Osteocyte (in vitro differentiated cells): ENCODE data around the gene COL27A1. TPM values are rescaled to one million over a fixed set of nuclear protein-coding genes. Genes with fewer than 3 reads are reported as not detected.
"Not testable (repeated sequence)": the region's sequence is repeated elsewhere in the genome, so short reads cannot be mapped to it uniquely, and the experiment has no call there.

Experiments used
- DNase-seq: peaks from one replicate; pipeline ENCODE4 v3.0.0; 2021; ENCODE audit warnings: mixed read lengths; ENCODE audit not compliant: unreplicated experiment; ENCODE audit errors: extremely low spot score
- H3K27ac Mint-ChIP-seq: one replicate; pipeline ENCODE4 v1.8.0; 2021; ENCODE audit warnings: mild to moderate bottlenecking, mixed read lengths; ENCODE audit not compliant: unreplicated experiment
- H3K27me3 Mint-ChIP-seq: one replicate; pipeline ENCODE4 v1.8.0; 2021; ENCODE audit warnings: mixed read lengths; ENCODE audit not compliant: unreplicated experiment
- H3K36me3 Mint-ChIP-seq: one replicate; pipeline ENCODE4 v1.8.0; 2021; ENCODE audit warnings: mixed read lengths; ENCODE audit not compliant: unreplicated experiment
- H3K4me1 Mint-ChIP-seq: one replicate; pipeline ENCODE4 v1.8.0; 2021; ENCODE audit warnings: mixed read lengths; ENCODE audit not compliant: unreplicated experiment
- H3K4me3 Mint-ChIP-seq: one replicate; pipeline ENCODE4 v1.8.0; 2021; ENCODE audit warnings: mild to moderate bottlenecking, moderate library complexity, mixed read lengths; ENCODE audit not compliant: unreplicated experiment
- H3K9me3 Mint-ChIP-seq: one replicate; pipeline ENCODE4 v1.8.0; 2021; ENCODE audit warnings: mixed read lengths; ENCODE audit not compliant: unreplicated experiment
- total RNA-seq: library from RNA; stranded (reverse); gene quantifications from 2 replicates; pipeline ENCODE4 v1.2.1, GENCODE V29; 2021
- TF ChIP-seq, protein P1 (sequence below): fragments of 200-600 bp; sonication (generic); IDR thresholded peaks from 2 replicates; pipeline ENCODE4 v1.5.0; 2021; ENCODE audit warnings: antibody characterized with exemption, mild to moderate bottlenecking, moderate library complexity

COL27A1 gene
- total RNA-seq, 1 donor from 2014 or later = 44.4 TPM

DNA sequence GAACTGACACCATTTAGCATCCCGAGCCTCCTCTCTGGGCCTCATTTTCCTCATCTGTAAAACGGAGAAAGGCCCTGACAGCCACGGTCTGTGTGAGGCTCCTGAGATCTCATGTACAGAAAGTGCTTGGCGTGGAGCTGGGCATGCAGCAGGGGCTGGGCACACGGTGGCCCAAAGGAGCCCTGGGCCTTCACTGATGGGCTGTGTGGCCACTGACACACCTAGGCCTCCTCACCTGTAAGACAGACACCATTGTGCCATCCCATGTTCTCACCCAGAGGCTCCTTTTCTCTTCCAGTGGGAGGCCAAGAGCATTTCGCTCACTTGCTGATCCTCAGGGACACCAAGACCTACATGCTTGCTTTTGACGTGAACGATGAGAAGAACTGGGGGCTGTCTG lies 169.2 kb downstream of the COL27A1 start:
- H3K9me3 Mint-ChIP-seq = no peaks in the 10 kb centered on the region
- H3K27me3 Mint-ChIP-seq = no peaks in the 10 kb centered on the region
- no peaks in the 10 kb centered on the region for H3K36me3 Mint-ChIP-seq
- no peaks in the 10 kb centered on the region for H3K4me1 Mint-ChIP-seq
- peak; percentile 91 for DNase-seq
- no peak overlapping the region for H3K27ac Mint-ChIP-seq
- TF ChIP-seq, protein P1, sequence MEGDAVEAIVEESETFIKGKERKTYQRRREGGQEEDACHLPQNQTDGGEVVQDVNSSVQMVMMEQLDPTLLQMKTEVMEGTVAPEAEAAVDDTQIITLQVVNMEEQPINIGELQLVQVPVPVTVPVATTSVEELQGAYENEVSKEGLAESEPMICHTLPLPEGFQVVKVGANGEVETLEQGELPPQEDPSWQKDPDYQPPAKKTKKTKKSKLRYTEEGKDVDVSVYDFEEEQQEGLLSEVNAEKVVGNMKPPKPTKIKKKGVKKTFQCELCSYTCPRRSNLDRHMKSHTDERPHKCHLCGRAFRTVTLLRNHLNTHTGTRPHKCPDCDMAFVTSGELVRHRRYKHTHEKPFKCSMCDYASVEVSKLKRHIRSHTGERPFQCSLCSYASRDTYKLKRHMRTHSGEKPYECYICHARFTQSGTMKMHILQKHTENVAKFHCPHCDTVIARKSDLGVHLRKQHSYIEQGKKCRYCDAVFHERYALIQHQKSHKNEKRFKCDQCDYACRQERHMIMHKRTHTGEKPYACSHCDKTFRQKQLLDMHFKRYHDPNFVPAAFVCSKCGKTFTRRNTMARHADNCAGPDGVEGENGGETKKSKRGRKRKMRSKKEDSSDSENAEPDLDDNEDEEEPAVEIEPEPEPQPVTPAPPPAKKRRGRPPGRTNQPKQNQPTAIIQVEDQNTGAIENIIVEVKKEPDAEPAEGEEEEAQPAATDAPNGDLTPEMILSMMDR = no peak
- no peak overlapping the region for H3K4me3 Mint-ChIP-seq

DNA sequence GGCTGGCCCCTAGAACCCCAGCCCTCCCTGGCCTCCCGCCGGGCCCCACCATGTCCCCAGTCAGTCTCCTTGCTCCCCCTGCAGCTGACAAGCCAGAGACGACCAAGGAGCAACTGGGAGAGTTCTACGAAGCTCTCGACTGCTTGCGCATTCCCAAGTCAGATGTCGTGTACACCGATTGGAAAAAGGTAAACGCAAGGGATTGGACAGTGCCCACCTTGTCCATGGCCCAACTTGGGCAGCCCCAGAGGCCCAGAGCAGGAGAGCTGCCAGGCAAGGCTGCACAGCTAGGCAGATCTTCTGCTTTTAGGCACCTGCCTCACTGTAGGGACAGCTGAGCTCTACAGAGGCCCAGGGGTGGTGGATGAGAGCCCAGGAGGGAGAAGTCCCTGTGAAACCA lies 169.6 kb downstream of the COL27A1 start:
- not testable (repeated sequence) for H3K36me3 Mint-ChIP-seq, H3K27me3 Mint-ChIP-seq, H3K9me3 Mint-ChIP-seq, H3K27ac Mint-ChIP-seq, H3K4me3 Mint-ChIP-seq, H3K4me1 Mint-ChIP-seq
- DNase-seq = peak; percentile 90

DNA sequence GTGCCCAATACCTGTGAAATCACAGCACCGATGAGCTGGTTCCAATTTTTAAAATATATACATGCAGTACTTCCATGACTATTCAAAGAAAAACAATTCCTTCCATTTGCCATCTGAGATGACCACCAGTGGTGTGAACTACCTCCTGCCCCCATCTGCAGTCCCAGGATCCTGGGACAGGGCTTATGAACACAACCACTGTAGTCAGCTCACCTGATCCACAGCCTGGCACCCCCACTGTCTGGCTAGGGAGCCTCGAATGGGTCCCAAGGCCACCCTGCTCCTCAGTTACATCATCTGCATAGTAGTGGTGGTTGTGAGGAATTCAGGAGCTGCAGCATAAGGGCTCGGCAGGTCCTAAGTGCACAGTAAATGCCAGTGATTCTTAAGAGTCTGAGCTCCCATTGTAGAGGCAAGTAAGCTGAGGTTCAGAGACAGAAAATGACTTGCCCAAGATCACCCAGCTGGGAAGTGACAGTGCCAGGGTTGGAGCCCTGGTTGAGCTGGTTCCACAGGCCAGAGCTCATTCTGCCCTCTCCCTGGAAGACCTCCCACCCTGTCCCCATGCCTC lies 170.4 kb downstream of the COL27A1 start:
- H3K36me3 Mint-ChIP-seq, H3K27me3 Mint-ChIP-seq, H3K4me3 Mint-ChIP-seq, H3K9me3 Mint-ChIP-seq, H3K4me1 Mint-ChIP-seq, H3K27ac Mint-ChIP-seq: not testable (repeated sequence)
- DNase-seq = peak; percentile 90

DNA sequence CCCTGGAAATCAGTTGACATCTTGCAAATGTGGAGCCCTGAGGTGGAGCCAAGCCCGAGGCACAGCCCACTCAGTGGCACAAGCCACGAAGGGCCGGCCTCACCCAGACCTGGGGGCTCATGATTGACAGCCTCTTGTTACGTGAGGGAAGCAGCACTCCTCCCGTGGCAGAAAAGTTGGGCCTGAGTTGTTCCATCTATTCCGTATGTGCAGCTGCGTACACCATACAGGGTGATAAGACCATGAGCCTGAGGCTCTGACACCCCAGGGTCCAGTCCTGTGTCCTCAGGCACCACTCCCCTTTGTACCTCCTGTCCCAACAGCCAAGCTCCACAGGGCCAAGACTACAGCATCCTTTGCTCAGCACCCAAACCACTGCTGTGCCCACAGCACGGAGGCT lies 172.4 kb downstream of the COL27A1 start:
- Mint-ChIP-seq H3K4me1 (no peaks in the 10 kb centered on the region), H3K27me3 (no peaks in the 10 kb centered on the region), H3K36me3 (no peaks in the 10 kb centered on the region), H3K27ac (no peak overlapping the region), H3K9me3 (no peaks in the 10 kb centered on the region), H3K4me3 (no peak overlapping the region)
- peak; percentile 92 for DNase-seq
- TF ChIP-seq, protein P1 = no peak

DNA sequence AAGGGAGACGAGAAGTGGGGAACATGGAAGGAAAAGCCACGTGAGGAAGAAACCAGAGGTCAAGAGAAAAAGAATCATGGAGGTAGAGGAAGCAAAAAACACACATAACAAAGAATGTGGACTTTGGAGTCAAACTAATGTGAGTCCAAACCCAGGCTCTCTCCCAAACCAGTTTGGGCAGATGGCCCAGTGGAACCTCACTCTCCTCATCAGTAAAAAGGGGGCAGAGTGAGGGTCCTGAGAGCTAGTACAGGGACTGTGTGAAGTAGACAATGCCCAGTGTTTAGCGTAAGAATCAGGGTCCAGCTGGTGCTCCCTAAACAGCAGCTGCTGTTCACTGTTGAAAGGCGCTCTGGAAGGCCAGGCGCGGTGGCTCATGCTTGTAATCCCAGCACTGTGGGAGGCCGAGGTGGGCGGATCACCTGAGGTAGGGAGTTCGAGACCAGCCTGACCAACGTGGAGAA lies 173.1 kb downstream of the COL27A1 start:
- H3K4me3 Mint-ChIP-seq, H3K9me3 Mint-ChIP-seq, H3K27ac Mint-ChIP-seq, H3K36me3 Mint-ChIP-seq, H3K27me3 Mint-ChIP-seq, H3K4me1 Mint-ChIP-seq: not testable (repeated sequence)
- peak; percentile 88 for DNase-seq

DNA sequence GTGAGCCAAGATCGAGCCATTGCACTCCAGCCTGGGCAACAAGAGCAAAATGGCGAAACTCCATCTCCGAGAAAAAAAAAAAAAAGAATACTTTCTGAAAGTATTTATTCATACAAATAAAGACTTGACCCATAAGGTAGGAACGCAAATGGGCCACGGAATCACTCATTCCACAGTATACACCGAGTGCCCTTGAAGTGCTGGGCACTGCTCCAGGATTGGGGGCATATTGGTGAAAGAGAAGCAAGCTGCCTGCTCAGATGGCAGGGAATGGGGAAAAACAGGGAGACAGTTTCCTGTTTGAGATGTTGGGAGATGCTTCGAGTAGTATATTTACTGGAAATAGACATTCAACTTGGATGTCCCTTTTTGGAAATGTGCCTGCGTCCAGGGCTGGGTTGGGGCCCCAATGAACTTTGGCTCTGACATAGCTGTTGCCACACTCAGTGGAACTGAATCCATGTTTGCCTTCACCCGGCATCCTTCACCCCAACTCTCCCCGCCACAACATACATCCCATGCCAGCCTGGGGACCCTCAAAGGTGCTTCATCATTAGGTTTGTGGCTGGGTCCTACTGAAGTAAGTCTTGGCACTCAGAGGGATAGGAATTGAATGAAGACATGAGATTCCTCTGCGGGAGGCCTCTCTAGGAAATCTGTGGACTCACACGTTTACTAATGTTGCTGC lies 173.7 kb downstream of the COL27A1 start:
- not testable (repeated sequence) for H3K4me1 Mint-ChIP-seq, H3K36me3 Mint-ChIP-seq, H3K27ac Mint-ChIP-seq, H3K9me3 Mint-ChIP-seq, H3K27me3 Mint-ChIP-seq, H3K4me3 Mint-ChIP-seq
- DNase-seq = peak; percentile 90

DNA sequence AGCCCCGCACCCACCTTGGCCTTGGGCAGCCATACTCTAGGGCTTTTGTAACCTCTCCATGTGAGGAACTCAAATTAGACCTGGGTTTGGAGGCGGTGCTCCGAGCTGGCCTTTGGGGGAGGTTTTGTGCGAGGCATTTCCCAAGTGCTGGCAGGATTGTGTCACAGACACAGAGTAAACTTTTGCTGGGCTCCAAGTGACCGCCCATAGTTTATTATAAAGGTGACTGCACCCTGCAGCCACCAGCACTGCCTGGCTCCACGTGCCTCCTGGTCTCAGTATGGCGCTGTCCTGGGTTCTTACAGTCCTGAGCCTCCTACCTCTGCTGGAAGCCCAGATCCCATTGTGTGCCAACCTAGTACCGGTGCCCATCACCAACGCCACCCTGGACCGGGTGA lies 174.3 kb downstream of the COL27A1 start, which contains the start of gene ORM2:
TSS of gene ORM2 (plus strand) at position 245 of the 398 bp plus-strand sequence. CDS start at position 281, 36 bp downstream.
- H3K27me3 Mint-ChIP-seq, DNase-seq, H3K9me3 Mint-ChIP-seq, H3K4me3 Mint-ChIP-seq, H3K27ac Mint-ChIP-seq, H3K36me3 Mint-ChIP-seq, H3K4me1 Mint-ChIP-seq: not testable (repeated sequence)
